Posterior vena cava (tissue), 2 donors: Measurements from ENCODE around the gene EMC10. TPM values are rescaled to one million over a fixed set of nuclear protein-coding genes. Genes with fewer than 3 reads are reported as not detected.

Source experiments
- DNase-seq: peaks from one replicate; pipeline ENCODE4 v3.0.0-alpha.2; 2020; ENCODE audit warnings: low spot score
- intact Hi-C, 2 donors: fragments of 100-400 bp; cut with DNase I; formaldehyde crosslinking; loops; one replicate each; pipeline versions ENCODE4 v1.14.1 to v1.14.2; 2022 to 2023
- total RNA-seq, 2 donors: library from RNA; stranded (reverse); fragmentation: NEBNext Ultra II Directional; extraction: Animal tissue kit (Norgen Biotek cat#: 25700); gene quantifications; one replicate each; pipeline ENCODE4 v1.2.1, GENCODE V29; 2021
- donor health status: DM: yes; HTN: yes; CAD: no.
- donor health status: DM: yes; HTN: yes; CAD: no.

The EMC10 gene
- total RNA-seq, 2 donors from 2014 or later: 60.2 to 87.6 TPM

GRCh38 chr19:50492303-50493052 is 16.2 kb downstream of the EMC10 start:
- peak; percentile 73 for DNase-seq
- intact Hi-C loops: no loop called here

- intact Hi-C loops: no loop called here
- peak; percentile 66 for DNase-seq
Observed at GRCh38 chr19:50493171-50493570, 16.9 kb downstream of the EMC10 start.

GRCh38 chr19:50494186-50495019 is 18.1 kb downstream of the EMC10 start:
- intact Hi-C loops: no loop called here
- DNase-seq: no peak

GRCh38 chr19:50495020-50495531 is 18.8 kb downstream of the EMC10 start:
- intact Hi-C loops: no loop called here

GRCh38 chr19:50496189-50497021 is 20.1 kb downstream of the EMC10 start:
- DNase-seq: peak; percentile 53
- intact Hi-C loops: no loop called here

More at GRCh38 chr19:50495020-50495531, 18.8 kb downstream of the EMC10 start:
- no peak for DNase-seq

GRCh38 chr19:50497022-50497405 is 20.7 kb downstream of the EMC10 start:
- DNase-seq: peak; percentile 56
- intact Hi-C loops: no loop called here

GRCh38 chr19:50498219-50499056 is 22.1 kb downstream of the EMC10 start:
- no peak for DNase-seq
- intact Hi-C loops: no loop called here

- DNase-seq: peak; percentile 73
- intact Hi-C loops: no loop called here
Observed at GRCh38 chr19:50500060-50500752, 23.9 kb downstream of the EMC10 start.

- intact Hi-C loops: no loop called here
- DNase-seq: peak; percentile 80
Observed at GRCh38 chr19:50500753-50501151, 24.4 kb downstream of the EMC10 start.

GRCh38 chr19:50501186-50501567 is 24.9 kb downstream of the EMC10 start:
- intact Hi-C loops: no loop called here
- DNase-seq: peak; percentile 58

- peak; percentile 73 for DNase-seq
- intact Hi-C loops: no loop called here
Observed at GRCh38 chr19:50501568-50502475, 25.5 kb downstream of the EMC10 start.

GRCh38 chr19:50505856-50506611 is 29.7 kb downstream of the EMC10 start:
- intact Hi-C loops: no loop called here
- peak; percentile 72 for DNase-seq

GRCh38 chr19:50506700-50507099 is 30.4 kb downstream of the EMC10 start:
- intact Hi-C loops: no loop called here
- DNase-seq: peak; percentile 37

- intact Hi-C loops: no loop called here
- DNase-seq: no peak
Observed at GRCh38 chr19:50507376-50507775, 31.1 kb downstream of the EMC10 start.

GRCh38 chr19:50508843-50509190 is 32.5 kb downstream of the EMC10 start:
- peak; percentile 65 for DNase-seq

GRCh38 chr19:50509366-50509765 is 33.1 kb downstream of the EMC10 start:
- DNase-seq: peak; percentile 57
- intact Hi-C loops: no loop called here

More at GRCh38 chr19:50508843-50509190, 32.5 kb downstream of the EMC10 start:
- intact Hi-C loops: no loop called here
